HepG2 (cell line): Measurements from ENCODE around the gene DCTN3. TPM values are rescaled to one million over a fixed set of nuclear protein-coding genes. Genes with fewer than 3 reads are reported as not detected.

Source experiments
- AGO1 ChIP-seq: fragments of 200-400 bp; formaldehyde crosslinking; IDR thresholded peaks from 2 replicates; pipeline ENCODE4 v1.6.1; 2017; ENCODE audit warnings: mild to moderate bottlenecking, low read depth, low read length, moderate library complexity; ENCODE audit not compliant: poor library complexity, severe bottlenecking
- BRD4 ChIP-seq: sonication (generic); formaldehyde crosslinking; IDR thresholded peaks from 2 replicates; pipeline ENCODE4 v1.4.0; 2020; ENCODE audit warnings: missing genetic modification reagents
- FOXK2 ChIP-seq: fragments of 450-650 bp; IDR thresholded peaks from 2 replicates; pipeline ENCODE4 v1.6.1; 2016
- GLI4 ChIP-seq: sonication (generic); formaldehyde crosslinking; IDR thresholded peaks from 2 replicates; pipeline ENCODE4 v1.5.1; 2020; ENCODE audit warnings: missing genetic modification reagents, mild to moderate bottlenecking, moderate library complexity, borderline replicate concordance
- MAFF ChIP-seq: IDR thresholded peaks from 2 replicates; pipeline ENCODE4 v1.6.1; 2011; ENCODE audit warnings: low read depth, low read length, improper control_type of control experiment
- NFRKB ChIP-seq: fragments of 450-650 bp; IDR thresholded peaks from 2 replicates; pipeline ENCODE4 v1.6.1; 2017
- NR2F1 ChIP-seq, 2 experiments: fragments of 450-650 bp in 1 of 2; formaldehyde crosslinking in 1 of 2; IDR thresholded peaks; 2 replicates each; pipeline versions ENCODE4 v1.5.0 to v1.6.1; 2016 to 2020; ENCODE audit warnings: mild to moderate bottlenecking in 1 of 2, missing compliant biosample characterization in 1 of 2, missing genetic modification reagents in 1 of 2, moderate library complexity in 1 of 2
- NR3C1 ChIP-seq: sonication (generic); formaldehyde crosslinking; IDR thresholded peaks from 2 replicates; pipeline ENCODE4 v1.4.0; 2020; ENCODE audit warnings: missing genetic modification reagents
- SETDB1 ChIP-seq: sonication (generic); formaldehyde crosslinking; IDR thresholded peaks from 2 replicates; pipeline ENCODE4 v1.5.1; 2020; ENCODE audit warnings: missing genetic modification reagents, mild to moderate bottlenecking, borderline replicate concordance
- SNAPC4 ChIP-seq: sonication (generic); formaldehyde crosslinking; IDR thresholded peaks from 2 replicates; pipeline ENCODE4 v1.4.0; 2020; ENCODE audit warnings: mild to moderate bottlenecking, missing genetic modification reagents
- SRSF9 ChIP-seq: fragments of 200-400 bp; formaldehyde crosslinking; IDR thresholded peaks from 2 replicates; pipeline ENCODE4 v1.6.1; 2018; ENCODE audit warnings: borderline replicate concordance, mild to moderate bottlenecking, low read depth, low read length; ENCODE audit not compliant: insufficient read depth, poor library complexity, severe bottlenecking
- TRIM24 ChIP-seq: sonication (generic); formaldehyde crosslinking; IDR thresholded peaks from 2 replicates; pipeline ENCODE4 v1.8.0; 2022; ENCODE audit warnings: mild to moderate bottlenecking, missing genetic modification reagents
- ZNF24 ChIP-seq: fragments of 450-650 bp; IDR thresholded peaks from 2 replicates; pipeline ENCODE4 v1.6.1; 2017; ENCODE audit warnings: antibody characterized with exemption, mild to moderate bottlenecking
- ZNF737 ChIP-seq: sonication (generic); formaldehyde crosslinking; IDR thresholded peaks from 2 replicates; pipeline ENCODE4 v1.5.0; 2020; ENCODE audit warnings: missing genetic modification reagents, mild to moderate bottlenecking, borderline replicate concordance
- ZNF816 ChIP-seq: sonication (generic); formaldehyde crosslinking; IDR thresholded peaks from 2 replicates; pipeline ENCODE4 v1.8.0; 2022; ENCODE audit warnings: missing genetic modification reagents, mild to moderate bottlenecking, borderline replicate concordance
- polyA plus RNA-seq, 8 experiments: library from polyadenylated mRNA; depleted of rRNA in 3 of 8; stranded (reverse) in 7 of 8; unstranded in 1 of 8; fragments of >200 nt; fragmentation: Illumina TruSeq in 4 of 8; extraction: Trizol in 4 of 8; gene quantifications; 2 replicates each; pipeline versions ENCODE4 v1.2.1 to v1.2.3, GENCODE V29; 2011 to 2016; ENCODE audit warnings: low read depth in 4 of 8, missing spikeins in 1 of 8, mixed read lengths in 1 of 8; ENCODE audit not compliant: insufficient read depth in 1 of 8
- total RNA-seq, 5 experiments: library from RNA; depleted of rRNA; stranded (reverse); fragments of >200 nt; fragmentation: Illumina TruSeq; extraction: Trizol; gene quantifications; 2 replicates each; pipeline ENCODE4 v1.2.3, GENCODE V29; 2016; ENCODE audit warnings: low read depth in 1 of 5
- TF ChIP-seq, protein P1 (sequence below): sonication (generic); formaldehyde crosslinking; IDR thresholded peaks from 2 replicates; pipeline ENCODE4 v1.4.0; 2020; ENCODE audit warnings: missing genetic modification reagents
- TF ChIP-seq, protein P2 (sequence below): sonication (generic); formaldehyde crosslinking; IDR thresholded peaks from 2 replicates; pipeline ENCODE4; 2020; ENCODE audit warnings: missing genetic modification reagents, mild to moderate bottlenecking, borderline replicate concordance
- TF ChIP-seq, protein P3 (sequence below): sonication (generic); formaldehyde crosslinking; IDR thresholded peaks from 2 replicates; pipeline ENCODE4 v1.4.0; 2020; ENCODE audit warnings: low read depth, mild to moderate bottlenecking, missing genetic modification reagents

DCTN3 gene
- total and polyA plus RNA-seq, 2 of the 13 experiments (the other 11 are each of a cell fraction or from before 2014, with no cell fraction given), result 27.4 to 34.5 TPM

DNA sequence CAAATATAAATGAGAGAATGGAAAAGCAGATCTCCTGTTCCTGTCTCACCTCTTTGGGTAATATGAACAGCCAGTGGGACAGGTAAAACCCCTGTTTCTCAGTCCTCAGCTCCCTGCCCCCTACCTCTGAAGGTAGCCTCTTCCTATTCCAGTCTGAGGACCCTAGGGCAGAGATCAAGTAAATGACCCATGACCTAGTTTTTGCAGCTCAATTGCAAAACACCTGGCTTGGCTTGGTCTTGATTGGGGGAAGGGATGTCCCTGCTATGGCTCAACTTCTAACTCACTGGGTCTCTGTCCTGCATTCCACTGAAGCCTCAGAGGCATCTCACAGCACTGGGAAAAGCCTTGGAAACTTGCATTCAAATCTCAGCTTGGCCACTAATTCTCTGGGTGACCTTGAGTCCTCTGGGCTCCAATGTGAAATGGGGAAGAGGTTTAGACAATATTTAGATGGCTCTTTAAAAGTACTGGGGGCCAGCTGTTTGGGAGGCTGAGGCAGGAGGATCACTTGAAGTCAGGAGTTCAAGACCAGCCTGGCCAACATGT, 24.5 kb upstream of the DCTN3 start (continued):
- TF ChIP-seq ZNF24 (no peak), MAFF (no peak), BRD4 (CRISPR knock-in tag) (no peak), NFRKB (no peak), NR3C1 (CRISPR knock-in tag) (no peak), FOXK2 (no peak), AGO1 (no peak), SRSF9 (no peak), GLI4 (CRISPR knock-in tag) (no peak), TRIM24 (CRISPR knock-in tag) (no peak; the same call in 1 of the 2 replicates), SNAPC4 (CRISPR knock-in tag) (no peak), SETDB1 (CRISPR knock-in tag) (no peak), ZNF737 (no peak), NR2F1 (CRISPR knock-in tag; IDR thresholded peaks at IDR 0.05) (peak; percentile 73 to 86), ZNF816 (no peak)
- TF ChIP-seq, protein P1, sequence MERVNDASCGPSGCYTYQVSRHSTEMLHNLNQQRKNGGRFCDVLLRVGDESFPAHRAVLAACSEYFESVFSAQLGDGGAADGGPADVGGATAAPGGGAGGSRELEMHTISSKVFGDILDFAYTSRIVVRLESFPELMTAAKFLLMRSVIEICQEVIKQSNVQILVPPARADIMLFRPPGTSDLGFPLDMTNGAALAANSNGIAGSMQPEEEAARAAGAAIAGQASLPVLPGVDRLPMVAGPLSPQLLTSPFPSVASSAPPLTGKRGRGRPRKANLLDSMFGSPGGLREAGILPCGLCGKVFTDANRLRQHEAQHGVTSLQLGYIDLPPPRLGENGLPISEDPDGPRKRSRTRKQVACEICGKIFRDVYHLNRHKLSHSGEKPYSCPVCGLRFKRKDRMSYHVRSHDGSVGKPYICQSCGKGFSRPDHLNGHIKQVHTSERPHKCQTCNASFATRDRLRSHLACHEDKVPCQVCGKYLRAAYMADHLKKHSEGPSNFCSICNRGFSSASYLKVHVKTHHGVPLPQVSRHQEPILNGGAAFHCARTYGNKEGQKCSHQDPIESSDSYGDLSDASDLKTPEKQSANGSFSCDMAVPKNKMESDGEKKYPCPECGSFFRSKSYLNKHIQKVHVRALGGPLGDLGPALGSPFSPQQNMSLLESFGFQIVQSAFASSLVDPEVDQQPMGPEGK (CRISPR knock-in tag), result peak; percentile 44
- TF ChIP-seq, protein P2, sequence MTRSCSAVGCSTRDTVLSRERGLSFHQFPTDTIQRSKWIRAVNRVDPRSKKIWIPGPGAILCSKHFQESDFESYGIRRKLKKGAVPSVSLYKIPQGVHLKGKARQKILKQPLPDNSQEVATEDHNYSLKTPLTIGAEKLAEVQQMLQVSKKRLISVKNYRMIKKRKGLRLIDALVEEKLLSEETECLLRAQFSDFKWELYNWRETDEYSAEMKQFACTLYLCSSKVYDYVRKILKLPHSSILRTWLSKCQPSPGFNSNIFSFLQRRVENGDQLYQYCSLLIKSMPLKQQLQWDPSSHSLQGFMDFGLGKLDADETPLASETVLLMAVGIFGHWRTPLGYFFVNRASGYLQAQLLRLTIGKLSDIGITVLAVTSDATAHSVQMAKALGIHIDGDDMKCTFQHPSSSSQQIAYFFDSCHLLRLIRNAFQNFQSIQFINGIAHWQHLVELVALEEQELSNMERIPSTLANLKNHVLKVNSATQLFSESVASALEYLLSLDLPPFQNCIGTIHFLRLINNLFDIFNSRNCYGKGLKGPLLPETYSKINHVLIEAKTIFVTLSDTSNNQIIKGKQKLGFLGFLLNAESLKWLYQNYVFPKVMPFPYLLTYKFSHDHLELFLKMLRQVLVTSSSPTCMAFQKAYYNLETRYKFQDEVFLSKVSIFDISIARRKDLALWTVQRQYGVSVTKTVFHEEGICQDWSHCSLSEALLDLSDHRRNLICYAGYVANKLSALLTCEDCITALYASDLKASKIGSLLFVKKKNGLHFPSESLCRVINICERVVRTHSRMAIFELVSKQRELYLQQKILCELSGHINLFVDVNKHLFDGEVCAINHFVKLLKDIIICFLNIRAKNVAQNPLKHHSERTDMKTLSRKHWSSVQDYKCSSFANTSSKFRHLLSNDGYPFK (CRISPR knock-in tag), result no peak
- TF ChIP-seq, protein P3, sequence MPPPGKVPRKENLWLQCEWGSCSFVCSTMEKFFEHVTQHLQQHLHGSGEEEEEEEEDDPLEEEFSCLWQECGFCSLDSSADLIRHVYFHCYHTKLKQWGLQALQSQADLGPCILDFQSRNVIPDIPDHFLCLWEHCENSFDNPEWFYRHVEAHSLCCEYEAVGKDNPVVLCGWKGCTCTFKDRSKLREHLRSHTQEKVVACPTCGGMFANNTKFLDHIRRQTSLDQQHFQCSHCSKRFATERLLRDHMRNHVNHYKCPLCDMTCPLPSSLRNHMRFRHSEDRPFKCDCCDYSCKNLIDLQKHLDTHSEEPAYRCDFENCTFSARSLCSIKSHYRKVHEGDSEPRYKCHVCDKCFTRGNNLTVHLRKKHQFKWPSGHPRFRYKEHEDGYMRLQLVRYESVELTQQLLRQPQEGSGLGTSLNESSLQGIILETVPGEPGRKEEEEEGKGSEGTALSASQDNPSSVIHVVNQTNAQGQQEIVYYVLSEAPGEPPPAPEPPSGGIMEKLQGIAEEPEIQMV (CRISPR knock-in tag), result no peak
